AG10803 (cell line): ENCODE data around the gene KLK14.

Experiments
- DNase-seq: peaks from one replicate; pipeline ENCODE4 v3.0.0; 2010; ENCODE audit warnings: low read depth
- H3K4me3 ChIP-seq: 2 replicates; pipeline ENCODE4 v1.5.1; 2011; ENCODE audit warnings: mild to moderate bottlenecking, low read length, control low read depth
- TF ChIP-seq, protein P1 (sequence below): conservative IDR thresholded peaks from 2 replicates; pipeline ENCODE4 v1.5.1; 2011; ENCODE audit warnings: mild to moderate bottlenecking, low read length, control low read depth, inconsistent platforms

The KLK14 gene

DNA sequence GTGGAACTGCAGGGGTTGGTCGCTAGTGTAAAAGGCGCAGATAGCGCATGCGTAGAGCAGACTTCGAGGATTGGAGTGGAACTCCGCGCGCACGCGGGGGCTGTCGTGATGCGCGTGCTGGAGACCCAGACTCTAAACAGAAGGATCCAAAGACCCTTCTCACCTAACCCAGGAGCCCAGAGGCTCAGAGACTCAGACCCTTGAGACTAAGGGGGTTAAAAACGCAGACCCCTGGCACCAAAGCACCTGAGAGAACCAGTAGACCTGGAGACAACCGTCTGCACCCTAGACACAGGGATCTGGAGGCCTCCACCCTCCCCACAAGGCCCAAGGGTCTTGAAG is 26.1 kb upstream of the KLK14 start:
- TF ChIP-seq, protein P1, sequence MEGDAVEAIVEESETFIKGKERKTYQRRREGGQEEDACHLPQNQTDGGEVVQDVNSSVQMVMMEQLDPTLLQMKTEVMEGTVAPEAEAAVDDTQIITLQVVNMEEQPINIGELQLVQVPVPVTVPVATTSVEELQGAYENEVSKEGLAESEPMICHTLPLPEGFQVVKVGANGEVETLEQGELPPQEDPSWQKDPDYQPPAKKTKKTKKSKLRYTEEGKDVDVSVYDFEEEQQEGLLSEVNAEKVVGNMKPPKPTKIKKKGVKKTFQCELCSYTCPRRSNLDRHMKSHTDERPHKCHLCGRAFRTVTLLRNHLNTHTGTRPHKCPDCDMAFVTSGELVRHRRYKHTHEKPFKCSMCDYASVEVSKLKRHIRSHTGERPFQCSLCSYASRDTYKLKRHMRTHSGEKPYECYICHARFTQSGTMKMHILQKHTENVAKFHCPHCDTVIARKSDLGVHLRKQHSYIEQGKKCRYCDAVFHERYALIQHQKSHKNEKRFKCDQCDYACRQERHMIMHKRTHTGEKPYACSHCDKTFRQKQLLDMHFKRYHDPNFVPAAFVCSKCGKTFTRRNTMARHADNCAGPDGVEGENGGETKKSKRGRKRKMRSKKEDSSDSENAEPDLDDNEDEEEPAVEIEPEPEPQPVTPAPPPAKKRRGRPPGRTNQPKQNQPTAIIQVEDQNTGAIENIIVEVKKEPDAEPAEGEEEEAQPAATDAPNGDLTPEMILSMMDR, result no peak
- no peak for DNase-seq
- H3K4me3 ChIP-seq, result peak overlapping the region; percentile 73

DNA sequence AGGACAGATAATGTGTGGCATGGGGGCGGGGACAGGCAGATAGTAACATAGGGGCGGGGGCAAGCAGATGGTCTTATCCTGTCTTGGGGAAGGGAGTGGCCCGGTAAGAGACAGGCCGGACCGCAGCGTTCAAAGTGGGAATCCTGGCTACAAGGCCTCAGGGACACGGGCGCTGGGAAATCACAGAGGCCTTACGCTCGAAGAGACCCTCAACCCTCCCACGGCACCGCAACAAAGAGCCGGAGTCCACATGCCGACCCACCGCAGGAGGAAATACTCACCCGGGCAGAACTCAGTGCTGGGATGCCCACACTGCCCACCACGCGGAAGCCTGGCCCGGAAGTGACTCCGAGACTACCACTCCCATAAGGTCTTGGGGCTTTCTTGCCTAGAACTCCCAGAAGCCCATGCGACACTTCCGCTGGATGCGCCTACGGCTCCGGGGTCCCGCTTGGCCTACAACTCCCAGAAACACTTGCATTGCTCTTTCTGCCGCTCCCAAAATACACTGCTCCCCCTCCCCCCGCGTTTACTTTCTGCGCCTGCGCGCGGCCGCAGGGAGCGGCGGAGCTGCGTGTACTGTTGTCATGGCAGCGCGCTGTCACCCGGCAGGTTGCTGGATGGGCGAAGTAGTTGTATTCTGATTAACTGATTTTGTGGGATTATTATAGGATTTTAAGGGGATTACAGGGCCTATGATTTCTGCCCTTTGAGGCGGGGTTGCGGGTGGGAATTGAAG is 25.5 kb upstream of the KLK14 start, which contains the start of gene CTU1:
Gene CTU1, minus strand, starts transcription at position 344 of the 739 bp plus-strand sequence. CDS start 3,840 bp downstream, outside the sequence.
- DNase-seq, result peak; percentile 99
- TF ChIP-seq, protein P1, result peak; percentile 8; the same call in 1 of the 2 replicates
- peak within 1 kb of the TSS; percentile 92 for H3K4me3 ChIP-seq

DNA sequence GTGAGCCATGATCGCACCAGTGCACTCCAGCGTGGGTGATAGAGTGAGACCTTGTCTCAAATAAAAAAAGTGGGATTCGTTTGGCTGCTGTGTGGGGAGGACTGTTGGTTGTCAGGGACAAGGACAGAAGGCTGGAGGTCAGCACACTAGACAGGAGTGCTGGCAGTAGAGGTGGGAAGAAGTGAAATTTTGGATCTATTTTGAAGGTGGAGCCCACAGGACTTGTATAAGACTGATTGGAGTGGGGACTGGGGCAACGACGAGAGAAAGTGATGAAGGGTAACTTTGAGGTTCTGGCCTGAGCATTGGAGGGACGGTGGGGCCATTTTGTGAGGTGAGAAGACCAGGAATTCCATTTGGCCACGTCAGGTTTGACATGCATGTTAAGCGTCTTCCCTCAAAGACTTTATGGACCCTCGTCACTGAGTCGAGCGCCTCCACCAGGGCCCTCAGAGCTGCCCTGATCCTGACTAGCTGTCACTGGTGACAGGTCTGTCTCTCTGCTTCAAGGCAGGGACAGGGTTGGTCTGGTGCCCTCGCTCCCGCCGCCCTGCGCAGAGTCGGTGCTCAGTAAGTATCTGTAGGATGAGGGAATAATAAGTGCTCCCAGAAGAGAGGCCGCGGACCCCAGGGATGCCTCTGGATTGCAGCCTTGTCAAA is 24.8 kb upstream of the KLK14 start:
- peak overlapping the region; percentile 92 for H3K4me3 ChIP-seq
- TF ChIP-seq, protein P1, result no peak
- peak; percentile 21 for DNase-seq

DNA sequence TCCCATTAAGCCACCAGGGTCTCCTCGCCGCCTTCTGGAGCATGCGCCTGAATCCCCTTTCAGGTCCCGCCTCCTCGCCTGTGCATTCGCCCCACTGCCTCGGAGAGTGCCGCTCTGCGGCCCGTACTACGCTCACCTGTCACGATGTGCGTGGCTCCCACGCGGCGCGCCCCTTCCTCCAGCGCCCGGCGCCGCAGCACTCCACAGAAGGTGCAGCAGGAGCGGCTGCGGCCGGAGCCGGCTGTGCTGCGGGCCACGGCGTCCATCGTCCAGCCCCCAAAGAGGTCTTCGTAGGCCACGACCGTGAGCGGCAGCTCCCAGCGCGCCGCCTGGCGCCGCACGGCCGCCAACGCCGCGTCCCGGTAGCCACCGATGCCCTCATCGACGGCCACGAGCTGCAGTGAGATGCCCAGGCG is 21.2 kb upstream of the KLK14 start:
- TF ChIP-seq, protein P1, result no peak
- DNase-seq, result no peak
- H3K4me3 ChIP-seq, result no peak overlapping the region

DNA sequence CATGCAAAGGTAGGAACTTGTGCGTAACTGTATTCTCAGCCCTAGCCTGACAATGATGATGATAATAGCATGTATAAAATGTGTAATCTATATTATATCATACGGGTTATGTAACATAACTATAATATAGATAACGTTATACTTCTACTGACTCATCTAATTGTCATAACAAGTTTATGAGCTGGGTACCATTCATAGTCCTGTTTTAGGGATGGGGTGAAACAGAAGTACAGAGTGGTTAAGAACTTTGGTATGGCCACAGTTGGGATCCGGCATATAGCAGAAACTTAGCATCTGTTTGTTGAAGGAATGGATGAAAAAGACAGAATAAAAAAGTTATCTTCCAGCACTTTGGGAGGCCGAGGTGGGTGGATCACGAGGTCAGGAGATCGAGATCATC is 20.3 kb upstream of the KLK14 start:
- DNase-seq, result no peak
- no peak overlapping the region for H3K4me3 ChIP-seq
- TF ChIP-seq, protein P1, result no peak

DNA sequence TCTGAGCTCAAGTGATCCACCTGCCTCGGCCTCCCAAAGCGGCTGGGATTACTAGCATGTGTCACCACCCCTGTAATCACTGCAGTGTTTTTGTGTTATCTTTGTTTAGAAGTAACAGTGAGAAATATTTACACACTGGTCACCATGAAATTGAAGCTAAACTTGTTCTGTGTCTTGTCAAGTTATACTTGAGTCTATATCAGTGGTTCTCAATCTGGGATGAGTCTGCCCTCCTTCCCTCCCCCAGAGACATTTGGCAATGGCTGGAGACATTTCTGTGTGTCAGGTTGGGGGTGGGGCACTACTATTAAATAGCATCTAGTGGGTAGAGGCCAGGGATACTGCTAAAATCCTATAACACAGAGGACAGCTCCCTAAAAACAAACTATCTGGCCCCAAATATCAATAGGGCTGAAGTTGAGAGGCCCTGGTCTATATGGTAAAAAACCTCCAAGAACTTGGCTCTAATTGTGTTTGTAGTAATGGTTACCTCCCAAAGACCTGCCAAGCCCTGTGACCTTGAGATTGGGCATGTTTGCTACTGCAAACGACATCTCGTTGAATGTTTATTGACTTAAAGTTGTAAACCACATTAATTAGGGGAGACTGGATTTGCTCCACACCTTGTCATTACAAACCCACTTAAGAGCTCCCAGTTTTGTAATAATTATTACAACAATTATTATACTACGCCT is 18.6 kb upstream of the KLK14 start:
- DNase-seq, result peak; percentile 18
- TF ChIP-seq, protein P1, result no peak
- H3K4me3 ChIP-seq, result no peak overlapping the region
